WTC11 (cell line): ENCODE measurements around the gene RPL12. TPM values are rescaled to one million over a fixed set of nuclear protein-coding genes. Genes with fewer than 3 reads are reported as not detected.
A peak's percentile ranks its signal among the peaks of the same experiment; 100 is the strongest.

Source experiments
- ATAC-seq: fragments of 200-7000 bp; cut with Tn5 transposase; 2 replicates; pipeline ENCODE4 v1.10.0; 2021; ENCODE audit warnings: mild to moderate bottlenecking, moderate library complexity
- CTCF ChIA-PET: fragments of 300-600 bp; sonication (Branson Sonifier 250); formaldehyde crosslinking; loops from one replicate; lab custom pipeline; 2021; ENCODE audit warnings: antibody characterized with exemption; lab: Charles Lee
- POLR2A ChIA-PET: fragments of 350-600 bp; sonication (Branson Sonifier 250); formaldehyde crosslinking; loops from one replicate; lab custom pipeline; 2021; ENCODE audit warnings: antibody characterized with exemption; lab: Charles Lee
- DNase-seq: peaks from one replicate; pipeline ENCODE4 v3.0.0; 2021; ENCODE audit warnings: low spot score
- H3K27ac Mint-ChIP-seq: 2 replicates; pipeline ENCODE4 v1.8.0; 2021; ENCODE audit warnings: mixed read lengths
- H3K27me3 Mint-ChIP-seq: 2 replicates; pipeline ENCODE4 v1.8.0; 2021; ENCODE audit warnings: low read depth, mild to moderate bottlenecking, moderate library complexity, mixed read lengths
- H3K36me3 Mint-ChIP-seq: 2 replicates; pipeline ENCODE4 v1.8.0; 2021; ENCODE audit warnings: mixed read lengths
- H3K4me1 Mint-ChIP-seq: 2 replicates; pipeline ENCODE4 v1.8.0; 2022; ENCODE audit warnings: mixed read lengths
- H3K4me3 Mint-ChIP-seq: 2 replicates; pipeline ENCODE4 v1.8.0; 2021; ENCODE audit warnings: mild to moderate bottlenecking, moderate library complexity, mixed read lengths
- H3K9me3 Mint-ChIP-seq: 2 replicates; pipeline ENCODE4 v1.8.0; 2021; ENCODE audit warnings: mixed read lengths
- EMX1 ChIP-seq: fragments of 250-450 bp; sonication (Bioruptor Pico); IDR thresholded peaks from 2 replicates; pipeline ENCODE4 v1.8.0; 2021; ENCODE audit warnings: mild to moderate bottlenecking
- ETV6 ChIP-seq: sonication (generic); formaldehyde crosslinking; IDR thresholded peaks from 2 replicates; pipeline ENCODE4 v1.8.1; 2022; ENCODE audit warnings: mild to moderate bottlenecking, missing genetic modification reagents
- FOXJ3 ChIP-seq: sonication (generic); formaldehyde crosslinking; IDR thresholded peaks from 2 replicates; pipeline ENCODE4 v1.9.0; 2021; ENCODE audit warnings: missing genetic modification reagents, mild to moderate bottlenecking, borderline replicate concordance
- HMGA2 ChIP-seq: fragments of 250-450 bp; sonication (Bioruptor Pico); IDR thresholded peaks from 2 replicates; pipeline ENCODE4 v1.4.0; 2021; ENCODE audit warnings: mild to moderate bottlenecking, moderate library complexity
- KAT7 ChIP-seq: sonication (generic); formaldehyde crosslinking; IDR thresholded peaks from 2 replicates; pipeline ENCODE4 v1.8.1; 2023; ENCODE audit warnings: missing genetic modification reagents, mild to moderate bottlenecking, borderline replicate concordance
- MYBL2 ChIP-seq: sonication (generic); formaldehyde crosslinking; IDR thresholded peaks from 2 replicates; pipeline ENCODE4 v1.8.1; 2023; ENCODE audit warnings: mild to moderate bottlenecking, moderate library complexity, missing genetic modification reagents
- NFYB ChIP-seq: sonication (generic); formaldehyde crosslinking; conservative IDR thresholded peaks from 2 replicates; pipeline ENCODE4 v1.8.0; 2022; ENCODE audit warnings: low read depth, missing genetic modification reagents
- OVOL2 ChIP-seq: fragments of 250-450 bp; sonication (Bioruptor Pico); IDR thresholded peaks from 2 replicates; pipeline ENCODE4 v1.9.0; 2021; ENCODE audit warnings: mild to moderate bottlenecking, borderline replicate concordance
- PRRX2 ChIP-seq: fragments of 250-450 bp; sonication (Bioruptor Pico); IDR thresholded peaks from 2 replicates; pipeline ENCODE4 v1.8.0; 2021; ENCODE audit warnings: mild to moderate bottlenecking
- RORB ChIP-seq: fragments of 250-450 bp; sonication (Bioruptor Pico); IDR thresholded peaks from 2 replicates; pipeline ENCODE4 v1.9.0; 2021; ENCODE audit warnings: mild to moderate bottlenecking
- SMAD3 ChIP-seq: sonication (generic); formaldehyde crosslinking; IDR thresholded peaks from 2 replicates; pipeline ENCODE4 v1.8.0; 2022; ENCODE audit warnings: missing genetic modification reagents, mild to moderate bottlenecking, borderline replicate concordance
- ZBTB21 ChIP-seq: sonication (generic); formaldehyde crosslinking; IDR thresholded peaks from 2 replicates; pipeline ENCODE4 v1.8.1; 2023; ENCODE audit warnings: mild to moderate bottlenecking, missing genetic modification reagents, borderline replicate concordance
- ZNF263 ChIP-seq: sonication (generic); formaldehyde crosslinking; IDR thresholded peaks from 2 replicates; pipeline ENCODE4 v1.8.1; 2022; ENCODE audit warnings: low read depth, mild to moderate bottlenecking, moderate library complexity, missing genetic modification reagents
- ZNF416 ChIP-seq: fragments of 250-450 bp; sonication (Bioruptor Pico); IDR thresholded peaks from 2 replicates; pipeline ENCODE4 v1.9.0; 2021; ENCODE audit warnings: mild to moderate bottlenecking, inconsistent platforms
- ZNF671 ChIP-seq: fragments of 250-450 bp; sonication (Bioruptor Pico); IDR thresholded peaks from 2 replicates; pipeline ENCODE4 v1.8.0; 2021; ENCODE audit warnings: mild to moderate bottlenecking
- total RNA-seq: library from RNA; stranded (reverse); gene quantifications from 3 replicates; pipeline ENCODE4 v1.2.3, GENCODE V29; 2021
- TF ChIP-seq, protein P1 (sequence below): sonication (generic); formaldehyde crosslinking; IDR thresholded peaks from 2 replicates; pipeline ENCODE4 v1.8.0; 2022; ENCODE audit warnings: mild to moderate bottlenecking, missing genetic modification reagents
- TF ChIP-seq, protein P2 (sequence below): sonication (generic); formaldehyde crosslinking; conservative IDR thresholded peaks from 2 replicates; pipeline ENCODE4 v1.8.1; 2022; ENCODE audit warnings: mild to moderate bottlenecking, missing genetic modification reagents
- TF ChIP-seq, protein P3 (sequence below): sonication (generic); formaldehyde crosslinking; conservative IDR thresholded peaks from 2 replicates; pipeline ENCODE4 v1.8.1; 2023; ENCODE audit warnings: mild to moderate bottlenecking, low read depth, missing genetic modification reagents, moderate library complexity
- TF ChIP-seq, protein P4 (sequence below): fragments of 250-450 bp; sonication (Bioruptor Pico); IDR thresholded peaks from 2 replicates; pipeline ENCODE4 v1.9.0; 2021; ENCODE audit warnings: mild to moderate bottlenecking
- TF ChIP-seq, protein P5 (sequence below): fragments of 250-450 bp; sonication (Bioruptor Pico); IDR thresholded peaks from 2 replicates; pipeline ENCODE4 v1.9.0; 2021; ENCODE audit warnings: mild to moderate bottlenecking, borderline replicate concordance

The RPL12 gene
- total RNA-seq, 1 experiment from 2014 or later, result 1,902 TPM

DNA sequence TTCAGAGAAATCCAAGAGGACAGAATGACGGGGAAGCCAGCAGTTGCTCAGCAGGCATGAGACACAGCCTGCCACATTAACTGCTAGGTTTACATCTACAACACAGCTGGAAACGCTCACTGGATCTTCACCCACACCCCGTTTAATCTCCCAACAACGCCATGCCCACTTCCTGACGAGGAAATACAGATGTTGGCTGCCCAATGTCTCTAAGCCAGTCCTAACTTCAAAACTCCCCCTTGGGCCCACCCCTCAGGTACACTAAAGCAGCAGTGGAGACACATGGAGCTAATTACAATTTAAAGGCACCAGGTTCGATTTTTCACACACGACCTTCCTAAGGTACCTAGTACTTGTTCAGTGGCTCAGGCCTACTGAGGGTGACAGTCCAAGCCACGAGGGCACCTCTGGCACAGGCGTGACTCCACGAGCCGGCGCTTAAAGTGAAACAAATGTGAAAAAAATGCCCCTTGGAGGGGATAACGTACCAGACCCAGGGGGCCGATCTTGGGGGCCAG, 904 bp downstream of the RPL12 start (continued):
- TF ChIP-seq ETV6 (CRISPR knock-in tag), result no peak
- TF ChIP-seq SMAD3 (CRISPR knock-in tag), result 0 out of 2 replicates have a peak, but pooled peaks have one; percentile 11
- peak; percentile 73 for TF ChIP-seq ZNF671
- TF ChIP-seq, protein P1, sequence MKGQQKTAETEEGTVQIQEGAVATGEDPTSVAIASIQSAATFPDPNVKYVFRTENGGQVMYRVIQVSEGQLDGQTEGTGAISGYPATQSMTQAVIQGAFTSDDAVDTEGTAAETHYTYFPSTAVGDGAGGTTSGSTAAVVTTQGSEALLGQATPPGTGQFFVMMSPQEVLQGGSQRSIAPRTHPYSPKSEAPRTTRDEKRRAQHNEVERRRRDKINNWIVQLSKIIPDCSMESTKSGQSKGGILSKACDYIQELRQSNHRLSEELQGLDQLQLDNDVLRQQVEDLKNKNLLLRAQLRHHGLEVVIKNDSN (CRISPR knock-in tag), result 0 out of 2 replicates have a peak, but pooled peaks have one; percentile 7
- TF ChIP-seq ZBTB21, result no peak
- TF ChIP-seq, all 79 proteins: peak for 7

DNA sequence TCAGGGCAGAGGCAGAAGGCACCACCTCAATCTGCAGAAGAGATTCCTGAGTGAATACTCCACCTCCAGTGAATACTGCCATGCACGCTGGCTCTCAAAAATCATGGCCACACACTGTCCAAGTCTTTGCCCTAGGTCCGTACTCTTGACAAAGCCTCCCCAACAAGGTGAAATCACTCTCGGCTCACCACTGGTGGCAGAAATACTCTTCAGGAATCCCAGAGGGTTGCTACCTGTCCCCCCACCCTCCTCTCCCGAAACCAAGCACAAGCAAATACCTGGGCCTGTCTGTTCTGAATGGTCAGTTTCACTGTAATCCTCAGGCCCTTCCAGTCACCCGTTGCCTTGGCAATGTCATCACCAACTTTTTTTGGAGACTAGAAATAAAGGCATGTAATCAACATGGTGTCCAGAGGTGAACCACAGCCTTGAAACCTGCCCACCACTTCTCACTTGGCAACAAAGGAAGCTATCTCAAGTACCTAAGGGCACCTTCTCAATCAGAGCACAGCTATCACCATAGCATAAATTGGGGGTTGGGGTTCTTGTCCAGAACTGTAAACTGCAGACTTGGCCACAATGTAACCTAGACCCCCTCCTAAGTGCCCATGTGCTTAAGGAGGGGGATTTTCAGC, 1.8 kb downstream of the RPL12 start:
- H3K27ac Mint-ChIP-seq, result peak overlapping the region; percentile 99
- peaks cover 34% of the 10 kb centered on the region for H3K4me1 Mint-ChIP-seq
- H3K36me3 Mint-ChIP-seq, result peaks cover 70% of the 10 kb centered on the region
- DNase-seq, result no peak
- TF ChIP-seq ZNF263 (no peak), OVOL2 (no peak), ZNF416 (CRISPR knock-in tag) (peak; percentile 22; the same call in 1 of the 2 replicates), RORB (CRISPR knock-in tag) (no peak), EMX1 (CRISPR knock-in tag) (peak; percentile 26; the same call in 1 of the 2 replicates)
- TF ChIP-seq, protein P2, sequence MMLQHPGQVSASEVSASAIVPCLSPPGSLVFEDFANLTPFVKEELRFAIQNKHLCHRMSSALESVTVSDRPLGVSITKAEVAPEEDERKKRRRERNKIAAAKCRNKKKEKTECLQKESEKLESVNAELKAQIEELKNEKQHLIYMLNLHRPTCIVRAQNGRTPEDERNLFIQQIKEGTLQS (CRISPR knock-in tag), result no peak
- no peaks in the 10 kb centered on the region for H3K27me3 Mint-ChIP-seq
- ChIA-PET POLR2A (interaction anchor here (0.6 to 0.7 kb wide), 2 partner anchors 25 to 62 kb away, joined by 3 to 5 read pairs; partner anchors contain the start of gene ZNF79), CTCF (no interaction called here)
- no peaks in the 10 kb centered on the region for H3K9me3 Mint-ChIP-seq
- no peak for ATAC-seq
- peak overlapping the region; percentile 97 for H3K4me3 Mint-ChIP-seq

DNA sequence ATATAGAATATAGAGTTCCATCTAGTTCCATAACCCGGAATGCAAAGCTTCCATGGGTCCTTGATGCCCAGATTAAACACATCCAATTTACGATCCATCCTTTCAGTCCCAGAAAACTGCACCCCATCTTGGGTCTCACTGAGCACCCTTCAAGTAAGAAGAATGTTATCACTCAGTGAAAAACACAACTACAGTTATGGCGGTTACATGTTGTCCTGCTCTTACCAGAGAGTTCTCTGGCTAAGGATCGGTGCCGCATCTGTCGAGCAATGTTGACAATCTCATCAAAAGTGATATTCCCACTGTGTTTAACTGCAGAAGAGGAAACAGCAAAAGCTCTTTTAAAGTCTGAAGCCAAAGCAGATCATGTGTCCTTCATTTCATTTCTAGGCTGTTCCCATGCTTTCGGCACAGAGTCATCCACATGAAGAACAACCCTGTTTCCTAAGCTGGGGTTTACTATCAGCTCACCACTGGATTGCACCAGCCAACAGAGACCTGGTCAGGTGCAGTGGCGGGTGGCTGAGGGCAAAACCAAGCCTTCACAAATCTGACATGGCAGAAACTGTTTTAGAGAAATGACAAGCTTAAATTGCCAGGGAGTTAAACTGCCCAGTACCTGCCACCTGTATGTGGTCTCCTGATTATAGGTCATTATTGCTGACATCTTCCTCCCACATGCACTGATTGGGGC, 2.9 kb downstream of the RPL12 start:
- TF ChIP-seq PRRX2 (CRISPR knock-in tag) (peak; percentile 74; the same call in 1 of the 2 replicates), NFYB (CRISPR knock-in tag) (no peak), FOXJ3 (CRISPR knock-in tag) (no peak), ZNF671 (0 out of 2 replicates have a peak, but pooled peaks have one; percentile 6), KAT7 (CRISPR knock-in tag) (no peak), HMGA2 (CRISPR knock-in tag) (no peak), MYBL2 (CRISPR knock-in tag) (no peak)
- TF ChIP-seq, protein P3, sequence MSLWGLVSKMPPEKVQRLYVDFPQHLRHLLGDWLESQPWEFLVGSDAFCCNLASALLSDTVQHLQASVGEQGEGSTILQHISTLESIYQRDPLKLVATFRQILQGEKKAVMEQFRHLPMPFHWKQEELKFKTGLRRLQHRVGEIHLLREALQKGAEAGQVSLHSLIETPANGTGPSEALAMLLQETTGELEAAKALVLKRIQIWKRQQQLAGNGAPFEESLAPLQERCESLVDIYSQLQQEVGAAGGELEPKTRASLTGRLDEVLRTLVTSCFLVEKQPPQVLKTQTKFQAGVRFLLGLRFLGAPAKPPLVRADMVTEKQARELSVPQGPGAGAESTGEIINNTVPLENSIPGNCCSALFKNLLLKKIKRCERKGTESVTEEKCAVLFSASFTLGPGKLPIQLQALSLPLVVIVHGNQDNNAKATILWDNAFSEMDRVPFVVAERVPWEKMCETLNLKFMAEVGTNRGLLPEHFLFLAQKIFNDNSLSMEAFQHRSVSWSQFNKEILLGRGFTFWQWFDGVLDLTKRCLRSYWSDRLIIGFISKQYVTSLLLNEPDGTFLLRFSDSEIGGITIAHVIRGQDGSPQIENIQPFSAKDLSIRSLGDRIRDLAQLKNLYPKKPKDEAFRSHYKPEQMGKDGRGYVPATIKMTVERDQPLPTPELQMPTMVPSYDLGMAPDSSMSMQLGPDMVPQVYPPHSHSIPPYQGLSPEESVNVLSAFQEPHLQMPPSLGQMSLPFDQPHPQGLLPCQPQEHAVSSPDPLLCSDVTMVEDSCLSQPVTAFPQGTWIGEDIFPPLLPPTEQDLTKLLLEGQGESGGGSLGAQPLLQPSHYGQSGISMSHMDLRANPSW (CRISPR knock-in tag), result no peak
- TF ChIP-seq, protein P4, sequence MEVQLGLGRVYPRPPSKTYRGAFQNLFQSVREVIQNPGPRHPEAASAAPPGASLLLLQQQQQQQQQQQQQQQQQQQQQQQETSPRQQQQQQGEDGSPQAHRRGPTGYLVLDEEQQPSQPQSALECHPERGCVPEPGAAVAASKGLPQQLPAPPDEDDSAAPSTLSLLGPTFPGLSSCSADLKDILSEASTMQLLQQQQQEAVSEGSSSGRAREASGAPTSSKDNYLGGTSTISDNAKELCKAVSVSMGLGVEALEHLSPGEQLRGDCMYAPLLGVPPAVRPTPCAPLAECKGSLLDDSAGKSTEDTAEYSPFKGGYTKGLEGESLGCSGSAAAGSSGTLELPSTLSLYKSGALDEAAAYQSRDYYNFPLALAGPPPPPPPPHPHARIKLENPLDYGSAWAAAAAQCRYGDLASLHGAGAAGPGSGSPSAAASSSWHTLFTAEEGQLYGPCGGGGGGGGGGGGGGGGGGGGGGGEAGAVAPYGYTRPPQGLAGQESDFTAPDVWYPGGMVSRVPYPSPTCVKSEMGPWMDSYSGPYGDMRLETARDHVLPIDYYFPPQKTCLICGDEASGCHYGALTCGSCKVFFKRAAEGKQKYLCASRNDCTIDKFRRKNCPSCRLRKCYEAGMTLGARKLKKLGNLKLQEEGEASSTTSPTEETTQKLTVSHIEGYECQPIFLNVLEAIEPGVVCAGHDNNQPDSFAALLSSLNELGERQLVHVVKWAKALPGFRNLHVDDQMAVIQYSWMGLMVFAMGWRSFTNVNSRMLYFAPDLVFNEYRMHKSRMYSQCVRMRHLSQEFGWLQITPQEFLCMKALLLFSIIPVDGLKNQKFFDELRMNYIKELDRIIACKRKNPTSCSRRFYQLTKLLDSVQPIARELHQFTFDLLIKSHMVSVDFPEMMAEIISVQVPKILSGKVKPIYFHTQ (CRISPR knock-in tag), result peak; percentile 73
- TF ChIP-seq, protein P5, sequence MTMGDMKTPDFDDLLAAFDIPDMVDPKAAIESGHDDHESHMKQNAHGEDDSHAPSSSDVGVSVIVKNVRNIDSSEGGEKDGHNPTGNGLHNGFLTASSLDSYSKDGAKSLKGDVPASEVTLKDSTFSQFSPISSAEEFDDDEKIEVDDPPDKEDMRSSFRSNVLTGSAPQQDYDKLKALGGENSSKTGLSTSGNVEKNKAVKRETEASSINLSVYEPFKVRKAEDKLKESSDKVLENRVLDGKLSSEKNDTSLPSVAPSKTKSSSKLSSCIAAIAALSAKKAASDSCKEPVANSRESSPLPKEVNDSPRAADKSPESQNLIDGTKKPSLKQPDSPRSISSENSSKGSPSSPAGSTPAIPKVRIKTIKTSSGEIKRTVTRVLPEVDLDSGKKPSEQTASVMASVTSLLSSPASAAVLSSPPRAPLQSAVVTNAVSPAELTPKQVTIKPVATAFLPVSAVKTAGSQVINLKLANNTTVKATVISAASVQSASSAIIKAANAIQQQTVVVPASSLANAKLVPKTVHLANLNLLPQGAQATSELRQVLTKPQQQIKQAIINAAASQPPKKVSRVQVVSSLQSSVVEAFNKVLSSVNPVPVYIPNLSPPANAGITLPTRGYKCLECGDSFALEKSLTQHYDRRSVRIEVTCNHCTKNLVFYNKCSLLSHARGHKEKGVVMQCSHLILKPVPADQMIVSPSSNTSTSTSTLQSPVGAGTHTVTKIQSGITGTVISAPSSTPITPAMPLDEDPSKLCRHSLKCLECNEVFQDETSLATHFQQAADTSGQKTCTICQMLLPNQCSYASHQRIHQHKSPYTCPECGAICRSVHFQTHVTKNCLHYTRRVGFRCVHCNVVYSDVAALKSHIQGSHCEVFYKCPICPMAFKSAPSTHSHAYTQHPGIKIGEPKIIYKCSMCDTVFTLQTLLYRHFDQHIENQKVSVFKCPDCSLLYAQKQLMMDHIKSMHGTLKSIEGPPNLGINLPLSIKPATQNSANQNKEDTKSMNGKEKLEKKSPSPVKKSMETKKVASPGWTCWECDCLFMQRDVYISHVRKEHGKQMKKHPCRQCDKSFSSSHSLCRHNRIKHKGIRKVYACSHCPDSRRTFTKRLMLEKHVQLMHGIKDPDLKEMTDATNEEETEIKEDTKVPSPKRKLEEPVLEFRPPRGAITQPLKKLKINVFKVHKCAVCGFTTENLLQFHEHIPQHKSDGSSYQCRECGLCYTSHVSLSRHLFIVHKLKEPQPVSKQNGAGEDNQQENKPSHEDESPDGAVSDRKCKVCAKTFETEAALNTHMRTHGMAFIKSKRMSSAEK (CRISPR knock-in tag), result 0 out of 2 replicates have a peak, but pooled peaks have one; percentile 4
- TF ChIP-seq, all 79 proteins: peak for 4
- Mint-ChIP-seq H3K27ac (peak overlapping the region; percentile 99), H3K4me3 (peak overlapping the region; percentile 97), H3K4me1 (peaks cover 34% of the 10 kb centered on the region), H3K36me3 (peaks cover 75% of the 10 kb centered on the region), H3K27me3 (no peaks in the 10 kb centered on the region), H3K9me3 (no peaks in the 10 kb centered on the region)
- ChIA-PET CTCF (no interaction called here), POLR2A (no interaction called here)
- DNase-seq (no peak), ATAC-seq (no peak)
